Placental epithelial cell (primary cell): ENCODE data around the gene ATP5PB. TPM values are rescaled to one million over a fixed set of nuclear protein-coding genes. Genes with fewer than 3 reads are reported as not detected.

Source experiments
- small RNA-seq: library from RNA; depleted of rRNA; stranded (forward); fragments of <200 nt; gene quantifications from one replicate; pipeline ENCODE3, GENCODE V24; 2012
- total RNA-seq: library from RNA; depleted of rRNA; stranded (reverse); fragments of >200 nt; gene quantifications from 2 replicates; pipeline ENCODE4 v1.2.3, GENCODE V29; 2012

The ATP5PB gene, protein sequence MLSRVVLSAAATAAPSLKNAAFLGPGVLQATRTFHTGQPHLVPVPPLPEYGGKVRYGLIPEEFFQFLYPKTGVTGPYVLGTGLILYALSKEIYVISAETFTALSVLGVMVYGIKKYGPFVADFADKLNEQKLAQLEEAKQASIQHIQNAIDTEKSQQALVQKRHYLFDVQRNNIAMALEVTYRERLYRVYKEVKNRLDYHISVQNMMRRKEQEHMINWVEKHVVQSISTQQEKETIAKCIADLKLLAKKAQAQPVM
- total RNA-seq = 203 and 218 TPM in 2 replicates

GRCh38 chr1:111448918-111449702 is at the start of gene ATP5PB, which contains the start of gene WDR77:
TSS of gene ATP5PB (plus strand) at chr1:111449464. CDS start at chr1:111449542, 78 bp downstream.
TSS of gene WDR77 (minus strand) at chr1:111449256. CDS start at chr1:111449169, 87 bp downstream.

DNA sequence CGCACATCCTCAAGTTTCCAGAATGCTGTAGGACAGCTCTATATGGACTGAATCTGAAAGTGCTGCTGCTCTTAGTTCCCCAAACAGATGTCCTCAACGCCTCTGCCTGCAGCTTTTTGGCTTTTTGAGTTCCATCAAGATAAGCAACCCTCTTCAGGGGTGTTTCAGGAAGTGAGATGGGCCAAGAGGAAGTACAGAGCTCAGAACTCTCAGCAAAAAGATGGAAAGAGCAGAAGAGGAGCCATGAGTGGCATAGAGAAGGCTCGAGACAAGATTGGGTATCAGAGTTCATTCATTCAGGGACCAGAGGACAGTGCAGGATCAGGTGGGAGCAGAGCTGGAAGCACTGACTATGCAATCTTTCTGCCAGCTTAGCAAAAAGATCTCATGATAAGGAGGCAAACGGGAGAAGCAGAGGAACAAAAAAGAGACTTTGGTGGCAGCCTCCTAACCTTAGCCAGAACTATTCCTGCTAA is 54.4 kb downstream of the ATP5PB start, which contains the start of the genes ADORA3 and TMIGD3:
TSS of gene ADORA3 (minus strand) at position 49 of the 476 bp plus-strand sequence. CDS start 279 bp downstream, outside the sequence.
TSS of gene TMIGD3 (minus strand) at position 49 of the 476 bp plus-strand sequence. CDS start 279 bp downstream, outside the sequence.

Small RNAs within 50 kb of the gene (small RNA-seq; reads per million reads assigned to genes)
- gene RF00019 (not detected), gene RNU6-792P (not detected)

Other genes starting within 250 kb of the ATP5PB start
- 75.4 and 93.4 TPM in 2 replicates for gene DENND2D, start 248.8 kb upstream of the ATP5PB start, total RNA-seq
- 3.5 and 4.9 TPM in 2 replicates for gene CHI3L2, start 221.8 kb upstream of the ATP5PB start, total RNA-seq
- gene CHIA, start 158.6 kb upstream of the ATP5PB start, total RNA-seq = under 0.01 and 0.11 TPM in 2 replicates
- 0.76 and 1.2 TPM in 2 replicates for gene OVGP1, start 21.7 kb upstream of the ATP5PB start, total RNA-seq
- gene WDR77, start 208 bp upstream of the ATP5PB start, total RNA-seq = 26.7 and 51.6 TPM in 2 replicates
- gene C1orf162, start 24.5 kb downstream of the ATP5PB start, total RNA-seq = 0.11 and 0.39 TPM in 2 replicates
- gene ADORA3, start 54.2 kb downstream of the ATP5PB start, total RNA-seq = not detected in 2 replicates
- gene TMIGD3, start 54.2 kb downstream of the ATP5PB start, total RNA-seq = not detected in 2 replicates
- gene RAP1A, start 170.3 kb downstream of the ATP5PB start, total RNA-seq = 19.2 and 31.0 TPM in 2 replicates